ENCODE measurements around the gene SLC25A21.

Gene SLC25A21

DNA sequence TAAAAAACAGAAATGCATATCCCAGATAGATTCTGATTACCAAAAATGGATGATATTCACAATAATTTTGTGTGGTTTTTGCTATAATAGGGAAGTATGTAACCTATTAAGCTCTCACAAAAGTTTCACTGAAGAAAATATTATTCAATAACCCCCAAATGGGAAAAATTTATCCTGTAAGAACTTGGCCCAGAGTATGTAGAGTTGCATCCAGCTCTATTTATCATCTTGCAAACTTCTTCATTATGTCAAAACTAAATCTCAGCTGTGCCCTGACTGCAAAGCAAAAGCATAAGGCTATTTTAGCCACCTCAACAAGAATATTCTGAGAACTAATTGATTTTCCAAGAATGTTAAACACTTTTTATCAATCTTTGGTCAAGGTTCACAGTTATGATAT lies 311.6 kb downstream of the SLC25A21 start:
- H3K9ac ChIP-seq (ENCODE audit: insufficient read length), result no peak overlapping the region
- no peak for DNase-seq (ENCODE audit: low read depth, low spot score)

GRCh38 chr14:36859119-36859518 lies 313.3 kb downstream of the SLC25A21 start:
- no peak for DNase-seq (ENCODE audit: low read depth, low spot score)
- Histone ChIP-seq H3K9me3 (ENCODE audit: low read depth, low read length) (no peaks in the 10 kb centered on the region), H3K36me3 (ENCODE audit: insufficient read depth, low read length) (no peaks in the 10 kb centered on the region), H3K9ac (ENCODE audit: insufficient read length) (no peak overlapping the region), H3K4me3 (no peak overlapping the region), H3K27ac (no peak overlapping the region)
- no peak for TF ChIP-seq EZH2 (IDR thresholded peaks at IDR 0.05)
- no peak for TF ChIP-seq FOXP2 (optimal IDR thresholded peaks at IDR 0.05; ENCODE audit: control extremely low read depth, extremely low read length, insufficient read depth)
- no peak for TF ChIP-seq POLR2AphosphoS5 (IDR thresholded peaks at IDR 0.05; ENCODE audit: borderline replicate concordance, low read depth, low read length)

More for the DNA sequence above, 311.6 kb downstream of the SLC25A21 start:
- H3K4me3 ChIP-seq, result no peak overlapping the region
- TF ChIP-seq POLR2AphosphoS5 (IDR thresholded peaks at IDR 0.05; ENCODE audit: borderline replicate concordance, low read depth, low read length) (no peak), FOXP2 (optimal IDR thresholded peaks at IDR 0.05; ENCODE audit: control extremely low read depth, extremely low read length, insufficient read depth) (no peak), EZH2 (IDR thresholded peaks at IDR 0.05) (no peak)
- no peak overlapping the region for H3K27ac ChIP-seq
- H3K36me3 ChIP-seq (ENCODE audit: insufficient read depth, low read length), result no peaks in the 10 kb centered on the region
- no peaks in the 10 kb centered on the region for H3K9me3 ChIP-seq (ENCODE audit: low read depth, low read length)

- Histone ChIP-seq H3K36me3 (ENCODE audit: insufficient read depth, low read length) (no peaks in the 10 kb centered on the region), H3K9ac (ENCODE audit: insufficient read length) (no peak overlapping the region), H3K4me3 (no peak overlapping the region), H3K9me3 (ENCODE audit: low read depth, low read length) (no peaks in the 10 kb centered on the region), H3K27ac (no peak overlapping the region)
- TF ChIP-seq FOXP2 (optimal IDR thresholded peaks at IDR 0.05; ENCODE audit: control extremely low read depth, extremely low read length, insufficient read depth), result no peak
- no peak for TF ChIP-seq POLR2AphosphoS5 (IDR thresholded peaks at IDR 0.05; ENCODE audit: borderline replicate concordance, low read depth, low read length)
- no peak for TF ChIP-seq EZH2 (IDR thresholded peaks at IDR 0.05)
- no peak for DNase-seq (ENCODE audit: low read depth, low spot score)
Observed at GRCh38 chr14:36857842-36858445, 314.5 kb downstream of the SLC25A21 start.

- Histone ChIP-seq H3K9me3 (ENCODE audit: low read depth, low read length) (no peaks in the 10 kb centered on the region), H3K4me3 (no peak overlapping the region), H3K9ac (ENCODE audit: insufficient read length) (no peak overlapping the region), H3K36me3 (ENCODE audit: insufficient read depth, low read length) (no peaks in the 10 kb centered on the region), H3K27ac (no peak overlapping the region)
- TF ChIP-seq POLR2AphosphoS5 (IDR thresholded peaks at IDR 0.05; ENCODE audit: borderline replicate concordance, low read depth, low read length), result no peak
- DNase-seq (ENCODE audit: low read depth, low spot score), result no peak
Observed at GRCh38 chr14:36857136-36857535, 315.3 kb downstream of the SLC25A21 start.

GRCh38 chr14:36856095-36856878 lies 316.1 kb downstream of the SLC25A21 start:
- H3K36me3 ChIP-seq (ENCODE audit: insufficient read depth, low read length), result no peaks in the 10 kb centered on the region
- no peak for DNase-seq (ENCODE audit: low read depth, low spot score)
- no peak overlapping the region for H3K27ac ChIP-seq
- H3K4me3 ChIP-seq, result no peak overlapping the region
- H3K9ac ChIP-seq (ENCODE audit: insufficient read length), result no peak overlapping the region
- H3K9me3 ChIP-seq (ENCODE audit: low read depth, low read length), result no peaks in the 10 kb centered on the region
- TF ChIP-seq POLR2AphosphoS5 (IDR thresholded peaks at IDR 0.05; ENCODE audit: borderline replicate concordance, low read depth, low read length) (no peak), FOXP2 (optimal IDR thresholded peaks at IDR 0.05; ENCODE audit: control extremely low read depth, extremely low read length, insufficient read depth) (no peak), EZH2 (IDR thresholded peaks at IDR 0.05) (no peak)

DNA sequence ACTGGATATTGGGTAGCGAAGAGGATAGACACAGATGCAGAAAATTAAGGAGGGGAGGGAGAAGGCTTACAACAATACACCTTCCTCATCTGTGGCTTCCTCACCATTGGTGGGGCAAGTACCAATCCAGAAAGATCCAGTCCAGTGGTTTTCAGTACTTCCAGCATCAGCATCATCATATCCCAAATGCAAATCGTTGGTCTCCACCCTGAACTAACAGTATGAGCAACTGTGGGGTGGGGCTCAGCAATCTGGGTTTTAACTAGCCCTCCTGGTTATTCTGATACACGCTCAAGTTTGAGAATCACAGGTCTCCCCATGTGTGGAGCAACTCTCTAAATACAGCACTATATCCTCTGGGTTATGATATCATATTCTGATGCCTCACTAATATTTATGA lies 317.0 kb downstream of the SLC25A21 start:
- DNase-seq (ENCODE audit: low read depth, low spot score), result no peak
- no peak for TF ChIP-seq FOXP2 (optimal IDR thresholded peaks at IDR 0.05; ENCODE audit: control extremely low read depth, extremely low read length, insufficient read depth)
- TF ChIP-seq POLR2AphosphoS5 (IDR thresholded peaks at IDR 0.05; ENCODE audit: borderline replicate concordance, low read depth, low read length), result no peak

DNA sequence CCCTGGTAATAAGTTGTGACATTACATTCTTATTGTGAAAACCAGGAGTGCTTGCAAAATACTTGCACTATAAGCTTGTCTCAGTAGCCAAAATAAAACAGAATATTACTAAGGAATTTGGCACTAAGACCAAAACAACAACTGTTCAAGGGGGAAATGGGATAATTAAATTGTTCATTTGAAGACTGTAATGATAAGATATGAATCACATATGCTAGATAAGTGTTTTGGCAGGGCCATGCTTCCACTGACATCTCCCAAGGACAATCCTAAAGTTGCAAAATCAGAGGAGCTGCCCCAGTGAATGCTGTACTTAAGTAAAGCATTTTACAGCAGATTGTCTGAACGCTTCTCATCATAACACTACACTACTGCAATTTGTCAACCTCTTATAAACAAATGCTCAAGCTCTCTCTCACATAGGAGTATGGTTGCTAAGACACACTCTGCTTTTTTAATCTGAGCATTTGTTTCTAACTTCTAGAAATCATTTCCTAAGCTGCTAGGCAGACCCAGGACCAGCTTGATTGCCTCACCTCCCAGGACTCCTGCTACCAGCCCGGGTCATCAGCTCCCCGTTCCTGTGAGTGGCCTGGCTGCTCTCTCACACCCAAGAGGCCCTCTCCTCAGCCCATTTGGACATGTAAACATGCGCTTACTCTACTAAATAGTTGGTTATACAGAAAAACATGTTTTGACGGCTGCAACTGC lies 319.3 kb downstream of the SLC25A21 start:
- TF ChIP-seq FOXP2 (optimal IDR thresholded peaks at IDR 0.05; ENCODE audit: control extremely low read depth, extremely low read length, insufficient read depth), result no peak
- no peak for TF ChIP-seq EZH2 (IDR thresholded peaks at IDR 0.05)
- TF ChIP-seq POLR2AphosphoS5 (IDR thresholded peaks at IDR 0.05; ENCODE audit: borderline replicate concordance, low read depth, low read length), result no peak
- DNase-seq (ENCODE audit: low read depth, low spot score), result no peak
- Histone ChIP-seq H3K9ac (ENCODE audit: insufficient read length) (no peak overlapping the region), H3K9me3 (ENCODE audit: low read depth, low read length) (no peaks in the 10 kb centered on the region), H3K4me3 (no peak overlapping the region), H3K27ac (no peak overlapping the region), H3K36me3 (ENCODE audit: insufficient read depth, low read length) (no peaks in the 10 kb centered on the region)

More for the DNA sequence above, 317.0 kb downstream of the SLC25A21 start:
- Histone ChIP-seq H3K27ac (no peak overlapping the region), H3K4me3 (no peak overlapping the region), H3K36me3 (ENCODE audit: insufficient read depth, low read length) (no peaks in the 10 kb centered on the region), H3K9ac (ENCODE audit: insufficient read length) (no peak overlapping the region), H3K9me3 (ENCODE audit: low read depth, low read length) (no peaks in the 10 kb centered on the region)

DNA sequence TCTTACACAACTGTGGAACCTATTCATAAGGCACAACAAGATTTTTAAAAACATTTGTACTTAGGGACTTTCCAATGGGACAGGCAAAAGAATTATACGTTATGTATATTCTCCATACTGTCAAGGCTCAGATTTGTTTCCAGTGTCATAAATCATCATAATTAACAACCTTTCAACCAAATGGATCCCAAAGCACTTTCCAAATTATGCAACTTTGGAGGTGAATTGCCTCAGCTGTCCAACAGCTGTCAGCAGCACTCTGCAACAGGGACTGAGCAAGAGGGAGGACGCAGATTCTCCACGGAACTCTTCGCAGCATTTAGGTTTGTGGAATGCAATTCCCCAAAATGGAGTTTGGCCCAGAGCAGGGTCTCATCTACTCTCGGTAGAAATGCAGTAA lies 324.2 kb downstream of the SLC25A21 start:
- Histone ChIP-seq H3K9ac (ENCODE audit: insufficient read length) (no peak overlapping the region), H3K36me3 (ENCODE audit: insufficient read depth, low read length) (no peaks in the 10 kb centered on the region), H3K9me3 (ENCODE audit: low read depth, low read length) (no peaks in the 10 kb centered on the region), H3K27ac (peak overlapping the region; percentile 14; the same call in 1 of the 2 replicates), H3K4me3 (no peak overlapping the region)
- TF ChIP-seq EZH2 (IDR thresholded peaks at IDR 0.05) (no peak), POLR2AphosphoS5 (IDR thresholded peaks at IDR 0.05; ENCODE audit: borderline replicate concordance, low read depth, low read length) (no peak), FOXP2 (optimal IDR thresholded peaks at IDR 0.05; ENCODE audit: control extremely low read depth, extremely low read length, insufficient read depth) (no peak)
- DNase-seq (ENCODE audit: low read depth, low spot score), result no peak

Measured in SK-N-MC (cell line).